Esophagus squamous epithelium (tissue), 4 donors: Measurements from ENCODE around the gene SYNGR2.

ENCODE experiments used
- CTCF ChIP-seq, 6 experiments: fragments of 450-650 bp in 4 of 6; fragments of 200-600 bp in 2 of 6; sonication (generic) in 2 of 6; IDR thresholded peaks; one replicate each; pipeline ENCODE4 v1.5.1; 2016 to 2019; ENCODE audit warnings: antibody characterized with exemption in 6 of 6, mild to moderate bottlenecking in 4 of 6, moderate library complexity in 4 of 6
- POLR2A ChIP-seq, 4 donors: fragments of 450-650 bp; IDR thresholded peaks; one replicate each; pipeline ENCODE4 v1.6.1; 2017; ENCODE audit warnings: antibody characterized with exemption in 4 of 4, mild to moderate bottlenecking in 4 of 4, moderate library complexity in 3 of 4

- TF ChIP-seq POLR2A (IDR thresholded peaks at IDR 0.05) (no peak), CTCF (IDR thresholded peaks at IDR 0.05) (no peak)
Observed at GRCh38 chr17:78148286-78149016, 19.9 kb upstream of the SYNGR2 start.
